ENCODE measurements around the gene PITPNC1.
"Not testable (repeated sequence)": the region's sequence is repeated elsewhere in the genome, so short reads cannot be mapped to it uniquely, and the experiment has no call there.

Gene PITPNC1

GRCh38 chr17:67651218-67651579 lies 274.1 kb downstream of the PITPNC1 start:
- not testable (repeated sequence) for DNase-seq (ENCODE audit: low read depth)

- no peak for DNase-seq (ENCODE audit: low read depth)
These were observed 275.4 kb downstream of the PITPNC1 start for GRCh38 chr17:67652433-67652832.

GRCh38 chr17:67655478-67656148 lies 278.5 kb downstream of the PITPNC1 start:
- DNase-seq (ENCODE audit: low read depth) = no peak

- DNase-seq (ENCODE audit: low read depth) = no peak
These were observed 279.6 kb downstream of the PITPNC1 start for GRCh38 chr17:67656494-67657203.

GRCh38 chr17:67657596-67657995 lies 280.5 kb downstream of the PITPNC1 start:
- no peak for DNase-seq (ENCODE audit: low read depth)

- no peak for DNase-seq (ENCODE audit: low read depth)
These were observed 281.2 kb downstream of the PITPNC1 start for GRCh38 chr17:67658265-67658664.

- no peak for DNase-seq (ENCODE audit: low read depth)
These were observed 281.9 kb downstream of the PITPNC1 start for GRCh38 chr17:67659028-67659427.

- DNase-seq (ENCODE audit: low read depth) = no peak
These were observed 285.6 kb downstream of the PITPNC1 start for GRCh38 chr17:67662712-67663111.

- DNase-seq (ENCODE audit: low read depth) = no peak
These were observed 286.4 kb downstream of the PITPNC1 start for GRCh38 chr17:67663457-67663856.

GRCh38 chr17:67666028-67666427 lies 288.9 kb downstream of the PITPNC1 start:
- no peak for DNase-seq (ENCODE audit: low read depth)

- DNase-seq (ENCODE audit: low read depth) = no peak
These were observed 289.6 kb downstream of the PITPNC1 start for GRCh38 chr17:67666710-67667109.

- no peak for DNase-seq (ENCODE audit: low read depth)
These were observed 294.4 kb downstream of the PITPNC1 start for GRCh38 chr17:67671493-67671892.

GRCh38 chr17:67672592-67673335 lies 295.7 kb downstream of the PITPNC1 start:
- DNase-seq (ENCODE audit: low read depth) = no peak

- no peak for DNase-seq (ENCODE audit: low read depth)
These were observed 298.4 kb downstream of the PITPNC1 start for GRCh38 chr17:67675481-67675880.

GRCh38 chr17:67676305-67676704 lies 299.2 kb downstream of the PITPNC1 start:
- DNase-seq (ENCODE audit: low read depth) = no peak

- no peak for DNase-seq (ENCODE audit: low read depth)
These were observed 301.3 kb downstream of the PITPNC1 start for GRCh38 chr17:67678414-67678813.

- no peak for DNase-seq (ENCODE audit: low read depth)
These were observed 302.1 kb downstream of the PITPNC1 start for GRCh38 chr17:67679225-67679624.

GRCh38 chr17:67679721-67680120 lies 302.6 kb downstream of the PITPNC1 start:
- DNase-seq (ENCODE audit: low read depth) = no peak

GRCh38 chr17:67680445-67681224 lies 303.6 kb downstream of the PITPNC1 start:
- no peak for DNase-seq (ENCODE audit: low read depth)

GRCh38 chr17:67682196-67682595 lies 305.1 kb downstream of the PITPNC1 start:
- no peak for DNase-seq (ENCODE audit: low read depth)

GRCh38 chr17:67685351-67685750 lies 308.3 kb downstream of the PITPNC1 start:
- DNase-seq (ENCODE audit: low read depth) = no peak

GRCh38 chr17:67686241-67686640 lies 309.2 kb downstream of the PITPNC1 start:
- no peak for DNase-seq (ENCODE audit: low read depth)

Measured in ELR (cell line).